HG02759 (cell line): Measurements from ENCODE around the gene SURF1.
"Not testable (repeated sequence)": the region's sequence is repeated elsewhere in the genome, so short reads cannot be mapped to it uniquely, and the experiment has no call there.

Source experiments
- ATAC-seq: cut with Tn5 transposase; IDR thresholded peaks from one replicate; pipeline ENCODE4 v1.9.1; 2021; ENCODE audit warnings: mild to moderate bottlenecking, moderate library complexity; ENCODE audit not compliant: unreplicated experiment

The SURF1 gene, protein sequence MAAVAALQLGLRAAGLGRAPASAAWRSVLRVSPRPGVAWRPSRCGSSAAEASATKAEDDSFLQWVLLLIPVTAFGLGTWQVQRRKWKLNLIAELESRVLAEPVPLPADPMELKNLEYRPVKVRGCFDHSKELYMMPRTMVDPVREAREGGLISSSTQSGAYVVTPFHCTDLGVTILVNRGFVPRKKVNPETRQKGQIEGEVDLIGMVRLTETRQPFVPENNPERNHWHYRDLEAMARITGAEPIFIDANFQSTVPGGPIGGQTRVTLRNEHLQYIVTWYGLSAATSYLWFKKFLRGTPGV

DNA sequence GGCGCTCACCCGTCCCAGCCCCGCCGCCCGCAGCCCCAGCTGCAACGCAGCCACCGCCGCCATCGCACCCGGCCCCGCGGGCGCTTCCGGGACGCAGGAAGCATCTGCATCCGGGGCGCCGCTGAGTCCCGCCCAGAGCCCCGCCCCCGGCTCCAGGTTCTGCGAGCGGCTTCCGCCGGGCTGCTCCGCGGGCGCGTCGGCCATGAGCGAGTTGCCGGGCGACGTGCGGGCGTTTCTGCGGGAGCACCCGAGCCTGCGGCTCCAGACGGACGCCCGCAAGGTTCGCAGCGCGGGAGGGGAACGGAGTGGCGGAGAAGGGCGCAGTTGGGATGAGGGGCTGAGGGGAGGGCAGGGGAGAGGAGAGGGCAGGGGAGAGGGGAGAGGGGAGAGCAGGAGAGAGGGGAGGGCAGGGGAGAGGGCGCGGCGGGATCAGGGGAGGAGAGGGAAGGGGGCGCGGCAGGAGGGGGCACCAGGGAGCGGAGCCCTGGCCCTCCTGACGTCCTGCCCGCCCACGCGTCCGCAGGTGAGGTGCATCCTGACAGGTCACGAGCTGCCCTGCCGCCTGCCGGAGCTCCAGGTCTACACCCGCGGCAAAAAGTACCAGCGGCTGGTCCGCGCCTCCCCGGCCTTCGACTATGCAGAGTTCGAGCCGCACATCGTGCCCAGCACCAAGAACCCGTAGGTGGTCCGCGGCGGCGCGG lies at the start of gene SURF1, which contains the start of gene SURF2:
SURF1 (minus strand) TSS at position 97 of the 701 bp plus-strand sequence; CDS start at position 63, 34 bp downstream.
SURF2 (plus strand) TSS at position 160 of the 701 bp plus-strand sequence; CDS start at position 203, 43 bp downstream.
- peak; percentile 82 for ATAC-seq

DNA sequence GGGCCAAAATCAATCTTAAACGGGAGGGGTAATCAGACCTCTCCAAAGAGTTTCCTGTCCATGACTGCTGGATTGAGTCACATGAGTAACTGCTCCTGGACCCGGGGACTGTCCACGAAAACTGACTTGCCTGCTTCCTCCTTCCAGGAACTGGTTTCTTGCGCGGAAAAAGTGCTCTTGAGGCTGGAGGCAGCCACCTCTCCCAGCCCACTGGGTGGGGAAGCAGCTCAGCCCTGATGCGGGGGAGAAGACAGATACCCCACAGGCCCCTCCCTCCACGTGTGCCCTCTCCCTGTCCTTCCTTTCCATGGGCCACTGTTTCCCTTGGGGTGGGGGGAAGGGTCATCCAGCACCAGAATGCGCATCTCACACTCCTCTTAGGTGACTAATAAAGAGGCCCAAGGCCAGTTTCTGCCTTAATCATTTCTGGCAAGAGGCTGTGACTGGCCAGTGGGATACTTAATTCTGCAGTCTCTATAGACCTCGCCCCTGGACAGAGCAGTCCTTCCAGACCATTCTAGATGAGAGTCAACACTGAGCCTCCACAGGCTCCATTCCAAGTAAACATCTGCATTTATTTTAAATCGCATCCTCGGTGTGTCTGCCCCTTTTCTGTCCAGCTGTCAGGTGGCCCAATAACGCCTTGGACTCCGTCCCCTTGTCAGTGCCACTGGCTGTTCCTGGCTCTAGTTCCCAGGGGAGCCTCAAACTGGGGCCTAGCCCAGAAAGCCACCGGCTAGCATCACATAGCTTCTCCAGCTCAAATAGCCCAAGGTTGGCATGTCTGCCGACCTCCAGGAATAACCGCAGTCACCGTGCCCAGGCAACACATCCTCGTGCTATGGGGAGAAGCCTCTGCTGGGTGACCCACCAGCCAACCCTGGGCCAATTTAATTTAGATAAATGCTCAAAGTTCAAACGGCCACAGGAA lies 49.5 kb upstream of the SURF1 start:
- ATAC-seq = no peak

DNA sequence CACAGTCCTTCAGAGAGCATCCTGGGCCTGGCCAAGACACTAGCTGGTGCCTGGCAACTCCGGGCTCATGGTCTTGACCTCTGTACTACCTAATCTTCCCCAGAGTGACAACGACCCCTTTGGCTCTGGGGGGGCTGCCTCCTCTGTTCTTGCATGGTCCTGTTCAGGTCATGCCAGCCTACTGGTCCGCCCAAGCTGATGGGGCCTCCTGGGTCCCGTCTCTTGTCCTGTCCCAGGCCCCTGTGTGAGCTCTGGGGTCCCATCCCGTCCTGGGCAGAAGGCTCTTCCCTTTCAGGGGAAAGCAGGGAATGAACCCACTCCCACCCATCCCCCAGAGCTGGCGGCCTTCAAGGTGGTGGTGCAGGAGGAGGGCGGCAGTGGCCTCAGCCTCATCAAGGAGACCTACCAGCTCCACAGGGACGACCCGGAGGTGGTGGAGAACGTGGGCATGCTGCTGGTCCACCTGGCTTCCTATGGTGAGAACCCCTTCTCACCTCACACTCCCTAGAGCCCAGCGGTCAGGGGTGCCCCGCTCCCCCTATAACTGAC lies 48.2 kb upstream of the SURF1 start:
- ATAC-seq = no peak

DNA sequence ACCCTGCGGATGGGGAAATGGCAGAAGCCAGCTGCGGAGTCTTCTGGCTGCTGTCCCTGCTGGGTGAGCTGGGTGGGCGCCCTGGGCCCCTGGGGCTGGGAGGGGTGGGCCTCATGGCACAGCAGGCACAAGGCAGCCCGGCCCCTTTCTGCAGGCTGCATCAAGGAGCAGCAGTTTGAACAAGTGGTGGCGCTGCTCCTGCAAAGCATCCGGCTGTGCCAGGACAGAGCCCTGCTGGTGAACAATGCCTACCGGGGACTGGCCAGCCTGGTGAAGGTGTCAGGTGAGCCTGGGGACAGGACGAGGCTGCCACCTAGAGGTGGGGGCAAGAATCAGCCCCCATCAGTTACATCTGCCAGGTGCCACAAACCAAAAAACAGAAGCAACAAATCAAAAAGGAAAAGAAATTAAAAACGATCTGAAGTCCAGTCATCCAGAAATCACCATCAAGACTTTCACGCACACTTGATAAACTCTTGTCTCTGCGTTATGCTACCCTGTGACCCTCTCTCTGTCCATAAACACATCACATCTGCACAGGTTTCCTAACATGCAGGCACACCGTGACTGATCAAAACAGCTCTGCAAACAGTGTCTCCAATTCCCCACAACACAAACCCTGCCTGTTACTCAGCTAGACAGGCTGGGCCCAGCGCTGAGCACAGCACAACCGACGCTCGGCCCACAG lies 47.6 kb upstream of the SURF1 start:
- ATAC-seq = no peak

DNA sequence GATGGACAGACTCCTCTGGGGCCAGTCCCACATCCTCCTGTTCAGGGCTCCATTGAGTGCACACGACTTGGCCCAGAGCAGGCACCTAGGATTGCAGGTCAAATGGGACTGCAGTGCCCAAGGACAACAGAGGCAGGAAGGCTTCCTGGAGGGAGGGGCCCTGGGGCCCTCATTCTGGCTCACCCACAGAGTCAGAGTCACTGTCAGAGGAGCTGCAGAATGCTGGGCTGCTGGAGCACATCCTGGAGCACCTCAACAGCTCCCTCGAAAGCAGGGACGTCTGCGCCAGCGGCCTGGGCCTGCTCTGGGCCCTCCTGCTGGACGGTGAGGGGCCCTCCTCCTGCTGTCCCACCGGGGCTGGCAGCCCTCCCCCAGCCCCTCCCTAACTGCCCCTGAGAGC lies 46.4 kb upstream of the SURF1 start:
- no peak for ATAC-seq

DNA sequence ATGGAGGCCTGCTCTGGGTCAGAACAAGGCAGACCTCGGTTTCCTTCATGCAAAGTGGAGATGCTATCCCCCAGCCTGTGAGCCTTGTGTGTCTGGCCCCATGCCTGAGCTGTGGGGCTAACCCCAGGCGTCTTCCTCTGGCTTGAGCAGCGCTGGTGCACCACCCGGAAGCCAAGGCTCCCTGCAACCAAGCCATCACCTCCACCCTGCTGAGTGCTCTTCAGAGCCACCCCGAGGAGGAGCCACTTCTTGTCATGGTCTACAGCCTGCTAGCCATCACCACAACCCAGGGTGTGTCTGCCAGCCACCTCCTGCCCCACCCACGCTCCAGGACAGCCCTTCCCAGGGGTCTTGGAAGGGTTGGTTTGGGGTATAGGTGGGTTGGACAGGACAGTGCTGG lies 45.3 kb upstream of the SURF1 start:
- ATAC-seq = no peak

DNA sequence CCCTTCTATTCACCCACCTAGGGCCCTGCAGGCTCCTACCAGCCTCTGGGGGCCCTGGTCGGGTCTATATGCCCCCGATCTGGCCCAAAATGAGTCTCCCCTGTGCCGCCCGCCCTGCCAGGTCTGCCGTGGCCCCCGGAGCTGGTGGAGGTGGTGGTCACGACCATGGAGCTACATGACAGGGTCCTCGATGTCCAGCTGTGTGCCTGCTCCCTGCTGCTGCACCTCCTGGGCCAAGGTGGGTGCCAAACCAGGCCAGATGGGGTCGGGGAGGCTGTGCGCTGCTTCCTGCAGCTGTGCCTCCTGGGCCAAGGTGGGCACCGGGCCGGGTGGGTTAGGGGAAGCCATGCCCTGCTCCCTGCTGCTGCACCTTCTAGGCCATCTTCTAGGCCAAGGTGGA lies 44.0 kb upstream of the SURF1 start:
- ATAC-seq = no peak

DNA sequence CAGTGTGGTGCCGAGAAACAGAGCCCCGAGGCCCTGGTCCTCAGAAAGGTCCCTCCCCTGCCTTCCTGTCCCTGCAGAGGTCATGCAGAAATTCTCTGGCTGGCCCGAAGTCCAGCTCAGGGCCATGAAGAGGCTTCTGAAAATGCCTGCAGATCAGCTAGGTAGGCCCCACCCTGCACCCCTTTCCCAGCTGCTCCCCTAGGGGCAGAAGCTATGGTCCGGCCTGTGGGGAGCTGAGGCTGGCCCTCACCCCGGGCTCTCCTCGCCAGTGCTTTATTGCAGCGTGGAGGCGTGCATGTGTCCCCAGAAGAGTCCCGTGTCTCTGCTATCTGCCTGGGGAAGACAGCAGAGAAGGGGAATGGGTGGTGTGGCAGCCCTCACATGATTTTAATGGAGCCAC lies 41.6 kb upstream of the SURF1 start:
- ATAC-seq = no peak

DNA sequence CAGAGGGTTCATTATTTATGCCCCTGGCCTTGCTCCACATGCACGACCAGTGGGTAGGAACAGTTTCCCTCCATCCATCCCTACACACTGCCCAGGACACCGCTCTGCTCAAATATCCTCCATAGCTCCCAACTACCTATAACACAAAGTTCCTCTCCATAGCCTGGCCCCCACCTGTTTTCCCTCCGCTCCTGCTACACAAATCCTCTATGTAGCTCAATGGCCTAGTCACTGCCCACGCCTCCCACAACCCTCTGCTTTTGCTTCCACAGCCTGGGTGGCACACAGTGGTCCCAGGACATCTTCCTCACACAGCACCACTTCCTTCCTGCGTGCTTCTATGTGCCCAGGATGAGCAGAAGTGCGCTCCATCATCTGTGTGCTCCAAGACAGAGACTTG lies 41.1 kb upstream of the SURF1 start:
- ATAC-seq = no peak

DNA sequence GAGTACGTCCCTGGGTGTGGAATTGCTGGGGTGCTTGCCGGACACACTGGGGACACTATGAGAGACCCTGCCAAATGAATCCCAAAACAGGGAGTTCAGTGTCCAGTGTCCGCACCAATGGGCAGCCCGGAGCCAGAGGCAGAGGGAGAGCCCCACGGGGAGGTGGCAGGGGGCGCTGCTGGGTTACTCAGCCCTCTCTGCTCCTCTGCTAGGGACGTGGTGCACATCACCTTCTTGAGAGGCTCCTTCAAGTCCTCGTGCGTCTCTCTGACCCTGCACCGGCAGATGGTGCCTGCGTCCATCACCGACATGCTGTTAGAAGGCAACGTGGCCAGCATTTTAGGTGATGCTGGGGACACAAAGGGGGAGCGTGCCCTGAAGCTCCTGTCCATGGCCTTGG lies 40.7 kb upstream of the SURF1 start:
- ATAC-seq = no peak

DNA sequence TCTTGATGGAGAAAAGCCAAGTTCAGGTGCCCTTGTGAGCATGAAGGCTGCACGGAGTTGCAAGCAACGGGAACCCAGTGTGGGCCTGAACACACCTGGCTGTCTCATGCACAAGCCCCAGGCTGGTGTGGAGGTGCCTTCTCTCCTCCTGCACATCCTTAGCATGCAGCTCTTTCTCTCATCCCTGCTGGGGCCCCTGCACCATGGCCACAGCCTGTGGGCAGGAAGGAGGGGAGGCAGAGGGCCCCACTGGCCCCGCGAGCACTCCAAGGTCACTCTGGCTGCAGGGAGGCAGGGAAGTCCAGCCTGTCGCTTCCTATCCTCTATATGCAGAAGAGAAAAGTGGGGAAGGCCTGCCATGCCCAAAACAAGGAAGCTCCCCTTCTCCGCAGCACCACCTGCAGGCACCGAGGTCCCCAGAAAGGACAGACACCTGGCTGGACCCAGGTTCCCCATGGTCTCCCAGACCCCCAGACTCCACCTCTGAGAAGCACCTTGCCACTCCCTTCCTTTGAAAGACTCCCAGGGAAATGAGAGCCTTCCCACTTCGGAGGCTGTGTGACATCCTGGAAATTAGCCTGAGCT lies 38.5 kb upstream of the SURF1 start:
- no peak for ATAC-seq

DNA sequence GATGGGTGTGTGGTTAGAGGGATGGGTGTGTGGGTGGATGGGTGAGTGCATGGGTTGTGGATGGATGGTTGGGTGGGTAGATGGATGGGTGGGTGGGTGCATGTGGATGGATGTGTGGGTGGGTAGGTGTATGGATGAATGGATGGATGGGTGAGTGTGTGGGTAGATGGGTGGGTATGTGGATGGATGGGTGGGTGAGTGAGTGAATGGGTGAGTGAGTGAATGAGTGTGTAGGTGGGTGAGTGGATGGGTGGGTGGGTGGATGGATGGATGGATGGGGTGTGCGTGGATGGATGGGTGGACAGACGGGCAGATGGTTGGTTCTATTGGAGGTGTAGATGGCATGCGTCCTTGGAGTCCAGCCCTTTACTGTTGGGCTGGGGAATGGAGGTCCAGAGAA lies 37.1 kb upstream of the SURF1 start:
- no peak for ATAC-seq

DNA sequence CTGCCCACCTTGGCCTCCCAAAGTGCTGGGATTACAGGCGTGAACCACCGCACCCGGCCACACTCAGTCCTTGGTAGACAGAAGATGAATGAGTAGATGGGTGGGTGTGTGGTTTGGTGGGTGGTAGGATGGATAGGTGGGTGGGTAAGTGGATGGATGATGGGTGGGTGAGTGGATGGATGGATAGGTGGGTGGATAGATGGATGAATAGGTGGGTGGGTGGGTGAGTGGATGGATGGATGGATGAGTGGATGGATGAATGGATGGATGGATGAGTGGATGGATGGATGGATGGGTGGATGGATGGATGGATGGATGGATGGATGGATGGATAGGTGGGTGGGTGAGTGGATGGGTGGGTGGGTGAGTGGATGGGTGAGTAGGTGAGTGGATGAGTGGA lies 36.0 kb upstream of the SURF1 start:
- ATAC-seq = not testable (repeated sequence)

DNA sequence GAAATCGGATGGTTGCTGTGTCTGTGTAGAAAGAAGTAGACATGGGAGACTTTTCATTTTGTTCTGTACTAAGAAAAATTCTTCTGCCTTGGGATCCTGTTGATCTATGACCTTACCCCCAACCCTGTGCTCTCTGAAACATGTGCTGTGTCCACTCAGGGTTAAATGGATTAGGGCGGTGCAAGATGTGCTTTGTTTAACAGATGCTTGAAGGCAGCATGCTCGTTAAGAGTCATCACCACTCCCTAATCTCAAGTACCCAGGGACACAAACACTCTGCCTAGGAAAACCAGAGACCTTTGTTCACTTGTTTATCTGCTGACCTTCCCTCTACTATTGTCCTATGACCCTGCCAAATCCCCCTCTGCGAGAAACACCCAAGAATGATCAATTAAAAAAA lies 35.2 kb upstream of the SURF1 start:
- ATAC-seq = not testable (repeated sequence)

DNA sequence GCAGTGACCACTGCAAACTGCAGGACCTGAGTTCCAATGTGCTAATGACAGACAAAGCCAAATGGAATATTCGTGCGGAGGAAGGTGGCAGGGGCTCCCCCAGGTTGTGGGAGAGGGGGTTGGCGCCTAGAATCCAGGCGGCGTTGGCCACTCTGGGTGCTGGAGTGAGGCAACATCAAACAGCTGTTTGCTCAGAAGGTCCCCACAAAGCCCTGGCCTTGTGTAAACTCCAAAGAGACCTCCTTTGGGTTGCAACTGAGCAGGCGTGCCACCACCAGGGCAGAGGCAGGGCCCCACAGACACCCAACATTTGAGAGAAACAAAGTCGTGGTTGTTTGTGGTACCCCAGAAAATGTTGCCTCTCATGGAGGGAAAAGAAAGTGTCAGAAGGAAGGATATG lies 34.4 kb upstream of the SURF1 start:
- ATAC-seq = no peak

DNA sequence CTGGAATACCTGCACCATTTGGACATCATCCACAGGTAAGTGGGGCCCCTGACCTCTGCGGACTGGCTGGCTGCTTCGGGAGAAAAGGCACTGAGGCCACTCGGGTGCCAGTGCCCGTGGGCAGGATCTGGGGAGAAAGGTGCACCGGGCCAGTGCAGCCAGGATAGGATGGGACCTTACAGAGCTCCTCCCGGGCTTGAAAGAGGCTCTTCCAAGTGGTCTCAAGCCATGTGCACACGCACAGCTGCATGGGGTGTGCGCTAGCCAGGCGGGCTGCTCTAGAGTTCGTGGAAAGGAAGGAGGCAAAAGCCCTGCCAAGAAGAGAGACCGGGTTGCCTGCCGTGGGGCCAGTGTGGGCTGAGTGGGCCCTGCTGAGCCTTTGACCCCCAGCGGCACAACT lies 33.3 kb upstream of the SURF1 start:
- ATAC-seq = no peak

DNA sequence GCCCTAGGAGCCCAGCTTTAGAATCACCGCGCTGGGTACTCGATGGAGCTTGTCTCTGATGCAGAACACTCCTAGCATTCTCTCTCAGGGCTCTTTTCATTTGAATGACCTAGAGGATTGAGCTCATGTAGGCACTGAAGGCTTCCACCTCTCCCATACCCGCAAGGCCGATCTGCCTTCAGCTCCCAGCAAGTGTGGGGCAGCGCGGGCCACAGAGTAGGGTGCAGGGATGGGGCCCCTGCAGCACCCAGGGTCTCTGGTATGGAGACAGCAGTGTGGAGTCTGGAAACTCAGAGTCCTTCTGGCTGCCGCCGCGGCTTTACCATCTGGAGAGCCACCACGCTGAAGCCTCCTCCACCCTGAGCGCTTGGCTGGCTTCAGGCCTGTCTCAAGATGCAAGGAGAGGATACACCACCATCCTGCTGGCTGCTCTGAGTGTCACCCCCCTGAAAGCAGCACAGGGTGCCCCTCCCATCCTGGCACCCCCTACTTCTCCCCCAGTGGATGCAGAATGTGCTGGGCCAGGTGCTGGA lies 32.8 kb upstream of the SURF1 start:
- ATAC-seq = no peak

DNA sequence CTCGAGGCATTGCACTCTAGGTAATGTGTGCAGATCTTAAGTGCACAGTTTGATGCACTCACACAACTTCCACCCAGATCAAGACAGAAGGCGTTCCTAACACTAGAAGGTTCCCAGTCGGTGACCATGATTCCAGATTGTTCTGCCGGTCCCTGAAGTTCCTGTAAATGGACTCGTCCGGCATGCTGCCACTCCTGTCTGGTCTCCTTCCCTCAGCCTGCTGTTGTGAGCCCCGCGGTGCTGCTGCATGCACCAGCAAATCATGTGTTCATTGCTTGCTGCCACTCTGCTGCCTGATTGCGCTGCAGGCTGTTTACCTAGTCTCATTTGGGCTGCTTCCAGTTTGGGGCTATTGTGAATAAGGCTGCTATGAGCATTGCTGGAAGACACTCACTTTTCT lies 31.4 kb upstream of the SURF1 start:
- ATAC-seq = no peak

DNA sequence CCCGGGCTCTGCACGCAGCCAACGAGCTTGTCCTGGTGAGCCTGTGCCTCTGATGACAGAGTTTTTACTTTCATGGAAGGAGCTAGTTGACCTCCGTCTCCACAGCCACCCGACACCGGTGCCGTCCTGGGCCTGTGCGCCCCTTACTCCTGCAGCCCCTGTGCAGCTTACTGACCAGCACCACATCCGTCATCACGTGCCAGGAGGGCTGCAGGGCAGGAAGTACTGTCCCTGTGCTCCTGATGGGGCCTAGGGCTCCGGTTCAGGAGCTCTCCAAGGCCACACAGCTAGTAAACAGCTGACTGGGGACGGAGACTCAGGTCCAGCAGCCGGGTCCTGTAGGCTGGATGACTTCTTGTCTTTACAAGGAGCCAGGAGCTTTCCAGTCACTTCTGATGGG lies 30.1 kb upstream of the SURF1 start:
- no peak for ATAC-seq

DNA sequence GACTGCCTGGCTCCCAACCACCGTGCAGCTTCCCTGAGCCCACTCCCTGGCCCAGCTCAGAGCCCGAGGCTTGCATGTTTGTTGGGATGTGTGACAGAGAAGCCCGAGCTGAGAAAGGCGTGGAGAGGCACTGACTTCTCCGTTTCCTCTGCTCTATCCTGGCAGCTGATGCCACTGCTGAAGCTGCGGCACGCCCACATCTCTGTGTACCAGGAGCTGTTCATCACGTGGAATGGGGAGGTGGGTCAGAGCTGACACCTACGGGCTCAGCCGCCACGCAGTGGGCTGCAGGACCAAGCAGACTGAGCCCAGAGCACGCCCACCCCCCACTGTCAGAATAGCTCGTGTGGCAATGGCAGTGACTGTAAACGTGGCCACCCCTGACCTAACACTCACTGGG lies 29.2 kb upstream of the SURF1 start:
- ATAC-seq = no peak
